Ramos (cell line): ENCODE data around the gene SLBP.

ENCODE experiments used
- in situ Hi-C: fragments of 300-500 bp; cut with MboI; formaldehyde crosslinking; loops from one replicate; pipeline ENCODE4 v1.14.3; 2022; ENCODE audit warnings: low sequenced_read_pairs; ENCODE audit not compliant: unreplicated experiment

SLBP gene

DNA sequence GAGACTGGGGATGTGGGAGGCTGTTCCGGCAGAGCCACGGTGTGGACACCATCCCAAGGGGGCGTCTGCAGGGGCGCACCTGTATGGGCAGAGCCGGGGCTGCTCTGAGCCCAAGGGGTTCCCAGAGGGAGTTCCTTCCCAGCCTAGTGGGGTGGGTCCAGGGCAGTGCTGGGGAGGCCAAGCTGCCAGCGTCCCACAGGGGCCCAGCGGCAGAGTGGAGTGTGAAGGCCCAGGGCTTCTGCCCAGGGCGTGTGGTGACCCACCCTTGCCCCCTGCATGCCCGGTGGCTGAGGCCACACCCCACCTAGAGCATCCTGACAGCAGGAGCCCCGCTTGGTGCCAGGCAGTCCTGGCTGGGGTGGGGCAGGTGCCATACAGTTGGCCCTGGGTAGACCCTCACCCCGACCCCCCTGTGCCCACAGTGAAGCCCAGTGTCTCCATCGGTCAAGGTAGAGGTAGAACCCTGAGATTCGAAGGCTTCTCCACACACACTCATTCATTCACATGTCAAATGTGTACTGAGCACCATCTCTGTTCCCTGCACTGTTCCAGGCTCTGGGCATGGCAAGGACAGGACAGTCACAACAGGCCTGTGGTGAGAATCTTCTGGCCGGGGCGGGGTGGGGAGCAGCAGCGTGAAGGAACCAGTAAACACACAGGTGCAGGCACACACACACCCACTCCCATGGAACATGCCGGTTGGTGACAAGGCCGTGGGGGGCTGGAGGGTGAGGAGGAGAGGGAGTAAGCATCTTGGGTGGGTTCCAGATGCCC, 38.4 kb upstream of the SLBP start:
- in situ Hi-C loops = loop anchor here (10.0 kb wide), 1 partner anchor 154 kb away; no protein-coding TSS in a partner anchor

DNA sequence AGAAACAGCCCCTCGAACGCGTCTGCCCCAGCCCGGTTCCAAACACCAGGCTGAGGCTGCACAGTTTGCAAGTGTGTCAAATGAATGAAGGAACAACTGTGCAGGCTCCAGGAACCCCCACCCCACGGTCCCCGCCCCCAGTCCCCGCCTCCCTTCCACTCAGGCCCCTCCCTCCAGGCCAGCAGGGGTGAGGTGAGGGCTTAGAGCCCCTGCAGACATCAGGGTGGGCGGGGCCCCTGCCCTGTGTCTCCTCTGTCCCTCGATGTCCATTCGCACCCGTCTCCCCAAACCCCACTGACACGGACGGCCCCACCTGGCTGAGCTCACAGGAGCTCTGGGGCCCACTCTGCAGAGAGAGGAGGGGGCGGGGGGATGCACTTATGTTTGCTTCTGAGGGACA, 37.7 kb upstream of the SLBP start:
- in situ Hi-C loops = loop anchor here (10.0 kb wide), 1 partner anchor 155 kb away; no protein-coding TSS in a partner anchor

DNA sequence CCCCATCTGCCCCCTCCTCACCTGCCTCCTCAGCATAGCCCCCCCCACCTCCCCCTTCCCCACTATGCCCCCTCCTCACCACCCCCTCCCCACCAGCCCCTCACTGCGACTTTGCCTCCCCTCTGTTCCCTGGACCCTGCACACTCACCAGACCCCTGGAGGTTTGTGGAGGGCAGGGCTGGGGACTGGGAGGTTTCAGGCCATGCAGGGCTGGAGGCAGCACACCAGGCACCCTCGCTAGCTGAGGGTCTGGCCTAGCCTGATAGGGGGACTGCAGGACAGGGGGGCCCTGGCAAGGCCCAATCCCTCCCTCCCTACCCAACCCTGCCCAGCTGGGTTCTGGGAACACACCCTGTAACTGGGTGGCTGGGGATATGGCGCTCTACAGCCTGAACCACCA, 37.3 kb upstream of the SLBP start:
- in situ Hi-C loops = no loop called here

GRCh38 chr4:1748465-1748995, 36.4 kb upstream of the SLBP start:
- in situ Hi-C loops = no loop called here

DNA sequence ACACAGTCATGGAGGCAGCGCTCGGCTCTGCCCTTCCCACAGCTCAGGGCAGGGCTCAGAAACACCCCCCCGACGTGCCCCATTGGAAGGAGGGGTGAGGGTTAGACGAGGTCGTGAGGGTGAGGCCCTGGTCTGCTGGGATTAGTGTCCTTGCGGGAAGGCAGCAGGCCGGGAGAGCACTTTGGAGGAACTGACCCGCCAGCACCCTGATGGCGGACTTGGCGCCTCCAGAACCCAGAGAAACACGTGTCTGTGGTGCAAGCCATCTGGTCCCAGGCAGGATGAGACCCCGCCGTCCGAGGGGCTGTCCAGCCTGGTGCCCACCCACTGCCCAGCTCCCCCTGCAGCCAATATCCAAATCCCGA, 35.5 kb upstream of the SLBP start:
- in situ Hi-C loops = no loop called here

- in situ Hi-C loops = no loop called here
Observed at GRCh38 chr4:1746919-1747602, 34.9 kb upstream of the SLBP start.

GRCh38 chr4:1746265-1746691, 34.2 kb upstream of the SLBP start:
- in situ Hi-C loops = no loop called here

DNA sequence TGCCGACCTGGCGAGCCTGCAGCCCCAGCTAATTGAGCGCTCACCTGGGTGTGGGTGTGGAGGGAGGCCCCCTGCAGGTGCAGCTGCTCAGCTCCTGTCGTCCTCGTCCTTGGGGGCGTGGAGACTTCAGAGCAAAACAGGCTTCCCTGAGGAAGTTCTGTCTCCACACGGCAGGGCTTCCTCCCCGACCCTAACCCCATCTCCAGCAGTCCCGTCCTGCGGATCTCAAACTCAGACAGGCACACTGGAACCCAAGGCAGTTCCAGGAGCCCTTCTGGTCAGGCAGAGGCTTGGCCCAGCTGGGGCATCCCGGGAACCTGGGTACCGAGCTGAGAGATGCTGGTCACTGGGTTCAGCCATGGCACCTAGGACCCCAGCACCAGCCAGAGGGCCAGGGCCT, 33.6 kb upstream of the SLBP start:
- in situ Hi-C loops = no loop called here

DNA sequence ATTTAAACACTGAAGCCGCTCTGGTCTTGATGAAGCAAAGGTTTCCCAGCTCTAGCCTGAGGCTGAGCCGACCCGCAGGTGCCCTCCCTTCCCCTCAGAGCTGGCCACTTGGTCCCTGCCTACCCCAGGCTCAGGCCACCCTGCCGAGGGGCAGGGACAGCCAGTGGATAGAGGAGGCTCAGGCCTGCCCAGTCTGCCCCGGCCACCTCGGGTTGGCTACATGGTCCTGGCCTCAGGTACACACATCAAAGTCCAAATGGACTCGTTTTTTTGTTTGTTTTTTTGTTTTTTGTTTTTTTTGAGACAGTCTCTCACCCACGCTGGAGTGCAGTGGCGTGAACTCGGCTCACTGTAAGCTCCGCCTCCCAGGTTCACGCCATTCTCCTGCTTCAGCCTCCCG, 33.0 kb upstream of the SLBP start:
- in situ Hi-C loops = no loop called here

GRCh38 chr4:1744552-1744951, 32.4 kb upstream of the SLBP start:
- in situ Hi-C loops = loop anchor here (5.0 kb wide), 1 partner anchor 73 kb away; no protein-coding TSS in a partner anchor

- in situ Hi-C loops = loop anchor here (5.0 kb wide), 1 partner anchor 73 kb away; no protein-coding TSS in a partner anchor
Observed at GRCh38 chr4:1743975-1744374, 31.9 kb upstream of the SLBP start.

DNA sequence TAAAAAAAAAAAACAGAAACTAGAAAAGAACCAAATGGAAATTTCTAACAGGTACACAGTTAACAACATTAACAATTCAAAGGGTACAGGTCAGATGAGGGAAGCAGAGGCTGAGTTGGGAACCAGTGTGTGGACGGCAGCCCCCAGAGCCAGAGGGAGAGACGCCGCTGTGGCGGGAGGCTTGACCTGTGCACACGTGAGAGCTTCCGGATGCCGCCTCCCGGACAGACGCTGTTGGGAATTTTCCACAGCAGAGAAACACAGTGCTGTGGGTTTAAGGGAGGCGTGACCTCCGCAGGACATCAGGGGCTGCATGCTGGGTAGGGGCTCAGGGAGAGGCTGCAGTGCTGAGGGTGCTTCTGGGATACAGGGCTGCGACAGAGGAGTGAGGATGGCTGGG, 31.4 kb upstream of the SLBP start:
- in situ Hi-C loops = loop anchor here (5.0 kb wide), 1 partner anchor 74 kb away; no protein-coding TSS in a partner anchor

- in situ Hi-C loops = loop anchor here (5.0 kb wide), 1 partner anchor 76 kb away; no protein-coding TSS in a partner anchor
Observed at GRCh38 chr4:1741208-1741607, 29.1 kb upstream of the SLBP start.

DNA sequence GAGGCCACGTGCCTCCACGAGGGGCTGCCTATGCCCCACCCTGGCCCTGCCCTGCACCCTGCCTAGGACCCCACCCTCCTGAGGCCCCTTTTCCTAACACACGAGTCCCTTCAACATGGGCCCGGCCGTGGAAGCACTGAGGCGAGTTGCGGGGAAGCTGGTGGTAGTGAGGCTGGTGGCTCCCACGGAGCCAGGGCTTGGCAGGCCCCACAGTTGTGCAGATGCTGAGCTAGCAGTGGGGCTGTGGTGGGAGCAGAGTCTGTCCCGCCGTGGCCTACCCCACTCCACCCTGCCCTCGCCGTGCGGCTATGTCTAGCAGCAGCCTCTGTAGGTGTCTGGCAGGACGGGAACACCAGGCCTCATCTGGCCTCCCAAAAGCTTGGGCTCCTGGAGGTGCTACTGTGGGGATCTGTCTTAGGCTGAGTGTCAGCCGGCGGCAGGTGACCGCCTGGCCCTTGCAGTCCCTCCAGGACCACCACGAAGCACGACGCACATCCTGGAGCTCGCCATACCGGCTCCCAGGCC, 28.0 kb upstream of the SLBP start:
- in situ Hi-C loops = loop anchor here (5.0 kb wide), 1 partner anchor 77 kb away; no protein-coding TSS in a partner anchor

GRCh38 chr4:1739358-1739757, 27.2 kb upstream of the SLBP start:
- in situ Hi-C loops = no loop called here

GRCh38 chr4:1738410-1738809, 26.3 kb upstream of the SLBP start:
- in situ Hi-C loops = no loop called here

- in situ Hi-C loops = no loop called here
Observed at GRCh38 chr4:1737666-1738065, 25.5 kb upstream of the SLBP start.

DNA sequence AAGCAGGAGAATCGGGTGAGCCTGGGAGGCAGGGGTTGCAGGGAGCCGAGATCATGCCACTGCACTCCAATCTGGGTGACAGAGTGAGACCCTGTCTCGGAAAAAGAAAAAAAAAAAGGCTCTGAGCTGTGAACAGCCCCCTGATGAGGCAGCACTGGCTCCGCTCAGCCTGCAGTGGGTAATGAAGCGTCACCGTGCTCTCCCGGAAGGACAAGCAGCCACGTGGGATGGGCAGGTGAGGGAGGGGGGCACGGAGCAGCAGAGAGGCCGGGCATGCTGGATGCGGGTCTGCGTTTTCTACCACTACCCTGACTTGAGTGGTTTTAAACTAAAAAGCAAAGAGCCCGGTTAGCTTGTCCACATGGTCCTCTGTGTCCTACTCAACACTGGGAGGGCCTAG, 24.7 kb upstream of the SLBP start:
- in situ Hi-C loops = no loop called here

- in situ Hi-C loops = no loop called here
Observed at GRCh38 chr4:1735215-1735614, 23.1 kb upstream of the SLBP start.

GRCh38 chr4:1732911-1733310, 20.8 kb upstream of the SLBP start:
- in situ Hi-C loops = no loop called here

DNA sequence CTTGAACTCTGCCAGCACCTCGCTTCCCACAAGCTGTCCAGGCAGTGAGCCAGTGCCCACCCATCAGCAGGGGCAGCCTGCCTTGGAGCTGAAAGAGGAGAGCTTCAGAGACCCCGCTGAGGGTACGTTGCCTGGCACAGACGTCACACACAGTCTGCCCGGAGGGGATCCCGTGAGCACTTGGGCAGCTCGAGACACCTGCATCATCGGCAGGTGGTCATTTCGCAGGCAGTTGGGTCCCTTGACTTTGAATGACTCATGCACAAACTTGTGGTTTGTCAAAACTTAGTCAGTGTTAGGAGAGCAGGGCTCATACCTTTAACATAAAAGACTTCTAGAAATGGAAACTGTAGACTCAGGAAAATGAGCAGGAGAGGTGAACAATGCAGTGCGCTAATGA, 19.1 kb upstream of the SLBP start:
- in situ Hi-C loops = no loop called here
